ENCODE results near the gene EFNA2. TPM values are rescaled to one million over a fixed set of nuclear protein-coding genes. Genes with fewer than 3 reads are reported as not detected.
A peak's percentile ranks its signal among the peaks of the same experiment; 100 is the strongest.
"Not testable (repeated sequence)": the region's sequence is repeated elsewhere in the genome, so short reads cannot be mapped to it uniquely, and the experiment has no call there.

EFNA2 gene
- total RNA-seq, 1 donor from 2014 or later: 14.6 TPM

DNA sequence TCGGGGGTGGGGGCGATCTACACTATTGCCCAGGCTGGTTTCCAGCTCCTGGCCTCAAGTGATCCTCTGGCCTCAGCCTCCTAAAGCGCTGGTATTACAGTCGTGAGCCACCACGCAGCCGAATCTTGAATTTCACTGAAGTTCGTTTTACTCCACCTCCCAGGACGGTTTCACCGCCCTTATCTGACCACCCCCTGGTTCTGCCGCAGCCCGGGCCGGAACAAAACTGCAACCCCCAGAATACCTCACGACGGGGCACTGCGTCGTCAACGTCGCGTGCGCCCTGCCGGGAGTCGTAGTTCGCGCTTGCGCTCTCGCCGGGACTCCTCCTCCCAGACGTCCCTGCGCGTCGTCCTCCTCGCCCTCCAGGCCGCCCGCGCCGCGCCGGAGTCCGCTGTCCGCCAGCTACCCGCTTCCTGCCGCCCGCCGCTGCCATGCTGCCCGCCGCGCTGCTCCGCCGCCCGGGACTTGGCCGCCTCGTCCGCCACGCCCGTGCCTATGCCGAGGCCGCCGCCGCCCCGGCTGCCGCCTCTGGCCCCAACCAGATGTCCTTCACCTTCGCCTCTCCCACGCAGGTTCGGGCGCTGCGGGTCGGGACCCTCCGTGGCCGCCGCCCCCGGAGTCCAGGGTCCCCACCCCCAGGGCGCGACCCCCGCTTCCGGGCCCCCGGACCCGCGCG is 44.1 kb upstream of the EFNA2 start, which contains the start of gene ATP5F1D:
Gene ATP5F1D, plus strand, starts transcription at position 335 of the 679 bp plus-strand sequence. Its CDS starts 100 bp downstream, at position 435.
- Mint-ChIP-seq H3K4me3 (ENCODE audit: unreplicated experiment) (peak within 1 kb of the TSS; percentile 93), H3K36me3 (ENCODE audit: low read depth, unreplicated experiment) (no peaks in the 10 kb centered on the region), H3K4me1 (ENCODE audit: unreplicated experiment) (peaks cover 7% of the 10 kb centered on the region), H3K27ac (ENCODE audit: unreplicated experiment) (peak within 1 kb of the TSS; percentile 42), H3K27me3 (ENCODE audit: unreplicated experiment) (peaks cover 20% of the 10 kb centered on the region), H3K9me3 (ENCODE audit: unreplicated experiment) (no peaks in the 10 kb centered on the region)
- peak; percentile 84 for DNase-seq (ENCODE audit: low spot score)
- TF ChIP-seq, protein P1, sequence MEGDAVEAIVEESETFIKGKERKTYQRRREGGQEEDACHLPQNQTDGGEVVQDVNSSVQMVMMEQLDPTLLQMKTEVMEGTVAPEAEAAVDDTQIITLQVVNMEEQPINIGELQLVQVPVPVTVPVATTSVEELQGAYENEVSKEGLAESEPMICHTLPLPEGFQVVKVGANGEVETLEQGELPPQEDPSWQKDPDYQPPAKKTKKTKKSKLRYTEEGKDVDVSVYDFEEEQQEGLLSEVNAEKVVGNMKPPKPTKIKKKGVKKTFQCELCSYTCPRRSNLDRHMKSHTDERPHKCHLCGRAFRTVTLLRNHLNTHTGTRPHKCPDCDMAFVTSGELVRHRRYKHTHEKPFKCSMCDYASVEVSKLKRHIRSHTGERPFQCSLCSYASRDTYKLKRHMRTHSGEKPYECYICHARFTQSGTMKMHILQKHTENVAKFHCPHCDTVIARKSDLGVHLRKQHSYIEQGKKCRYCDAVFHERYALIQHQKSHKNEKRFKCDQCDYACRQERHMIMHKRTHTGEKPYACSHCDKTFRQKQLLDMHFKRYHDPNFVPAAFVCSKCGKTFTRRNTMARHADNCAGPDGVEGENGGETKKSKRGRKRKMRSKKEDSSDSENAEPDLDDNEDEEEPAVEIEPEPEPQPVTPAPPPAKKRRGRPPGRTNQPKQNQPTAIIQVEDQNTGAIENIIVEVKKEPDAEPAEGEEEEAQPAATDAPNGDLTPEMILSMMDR (IDR thresholded peaks at IDR 0.05; ENCODE audit: unreplicated experiment): no peak

DNA sequence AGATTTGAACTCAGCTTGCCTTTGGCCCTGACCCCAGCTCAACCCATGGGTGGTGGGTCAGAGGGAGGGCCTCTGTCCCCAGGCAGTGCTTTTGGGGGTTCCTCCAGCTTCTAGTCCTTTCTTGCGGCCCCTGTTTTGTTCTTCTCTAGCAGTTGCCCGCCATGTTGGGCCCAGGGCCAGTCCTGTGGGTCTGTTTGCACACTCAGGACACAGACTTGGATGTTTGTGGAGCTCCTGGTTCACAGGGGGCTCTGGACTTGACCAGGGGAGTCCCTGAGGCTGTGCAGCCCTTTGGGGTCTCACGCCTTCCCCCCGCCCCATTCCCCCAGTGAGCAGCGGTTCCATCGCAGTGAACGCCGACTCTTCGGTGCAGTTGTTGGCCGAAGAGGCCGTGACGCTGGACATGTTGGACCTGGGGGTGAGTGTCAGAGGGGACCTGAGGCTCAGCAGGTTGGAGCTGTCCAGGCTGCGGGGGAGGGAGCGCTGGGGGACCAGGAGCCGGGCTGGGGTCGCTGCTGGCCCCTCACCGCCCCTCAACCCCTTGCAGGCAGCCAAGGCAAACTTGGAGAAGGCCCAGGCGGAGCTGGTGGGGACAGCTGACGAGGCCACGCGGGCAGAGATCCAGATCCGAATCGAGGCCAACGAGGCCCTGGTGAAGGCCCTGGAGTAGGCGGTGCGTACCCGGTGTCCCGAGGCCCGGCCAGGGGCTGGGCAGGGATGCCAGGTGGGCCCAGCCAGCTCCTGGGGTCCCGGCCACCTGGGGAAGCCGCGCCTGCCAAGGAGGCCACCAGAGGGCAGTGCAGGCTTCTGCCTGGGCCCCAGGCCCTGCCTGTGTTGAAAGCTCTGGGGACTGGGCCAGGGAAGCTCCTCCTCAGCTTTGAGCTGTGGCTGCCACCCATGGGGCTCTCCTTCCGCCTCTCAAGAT is 41.6 kb upstream of the EFNA2 start:
- H3K4me1 Mint-ChIP-seq (ENCODE audit: unreplicated experiment): peaks cover 7% of the 10 kb centered on the region
- H3K27ac Mint-ChIP-seq (ENCODE audit: unreplicated experiment): no peak overlapping the region
- peaks cover 18% of the 10 kb centered on the region for H3K27me3 Mint-ChIP-seq (ENCODE audit: unreplicated experiment)
- no peak overlapping the region for H3K4me3 Mint-ChIP-seq (ENCODE audit: unreplicated experiment)
- no peaks in the 10 kb centered on the region for H3K9me3 Mint-ChIP-seq (ENCODE audit: unreplicated experiment)
- H3K36me3 Mint-ChIP-seq (ENCODE audit: low read depth, unreplicated experiment): no peaks in the 10 kb centered on the region
- peak; percentile 90 for DNase-seq (ENCODE audit: low spot score)
- TF ChIP-seq, protein P1 (IDR thresholded peaks at IDR 0.05; ENCODE audit: unreplicated experiment): peak; percentile 74

DNA sequence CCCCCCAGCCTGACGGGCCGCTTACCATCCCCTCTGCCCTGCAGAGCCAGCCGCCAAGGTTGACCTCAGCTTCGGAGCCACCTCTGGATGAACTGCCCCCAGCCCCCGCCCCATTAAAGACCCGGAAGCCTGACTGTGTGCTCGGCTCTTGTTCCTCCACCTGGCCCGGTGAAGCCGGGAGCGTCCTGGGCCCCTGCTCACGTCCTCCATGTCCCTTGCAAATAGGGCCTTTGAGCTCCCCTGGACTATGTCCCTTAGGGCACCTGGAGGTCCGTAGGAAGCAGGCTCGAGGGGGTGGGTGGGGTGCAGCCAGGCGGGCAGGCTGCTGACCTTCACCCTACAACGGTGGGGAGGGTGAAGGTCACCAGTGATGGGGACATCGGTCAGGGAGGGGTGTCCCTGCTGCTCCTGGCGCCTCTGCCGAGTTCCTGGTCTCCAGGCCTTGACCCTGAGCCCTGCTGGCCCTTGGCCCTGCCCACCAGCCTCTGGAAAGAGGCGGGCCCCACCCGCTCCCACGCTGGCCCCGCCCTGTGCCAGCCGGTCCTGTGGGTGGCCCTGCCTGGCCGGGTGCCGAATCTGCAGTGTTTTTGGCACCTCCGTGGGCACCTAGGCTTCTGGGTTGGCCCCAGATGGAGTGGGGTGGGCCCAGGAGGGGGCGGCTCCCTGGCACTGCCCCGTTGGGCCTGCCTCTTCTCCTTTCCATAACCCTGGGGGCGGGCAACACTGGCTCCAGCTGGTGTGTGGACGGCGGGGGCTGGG is 40.8 kb upstream of the EFNA2 start:
- H3K36me3 Mint-ChIP-seq (ENCODE audit: low read depth, unreplicated experiment): no peaks in the 10 kb centered on the region
- TF ChIP-seq, protein P1 (IDR thresholded peaks at IDR 0.05; ENCODE audit: unreplicated experiment): no peak
- no peak for DNase-seq (ENCODE audit: low spot score)
- H3K27me3 Mint-ChIP-seq (ENCODE audit: unreplicated experiment): peaks cover 17% of the 10 kb centered on the region
- no peak overlapping the region for H3K27ac Mint-ChIP-seq (ENCODE audit: unreplicated experiment)
- H3K9me3 Mint-ChIP-seq (ENCODE audit: unreplicated experiment): no peaks in the 10 kb centered on the region
- peaks cover 7% of the 10 kb centered on the region for H3K4me1 Mint-ChIP-seq (ENCODE audit: unreplicated experiment)
- no peak overlapping the region for H3K4me3 Mint-ChIP-seq (ENCODE audit: unreplicated experiment)

DNA sequence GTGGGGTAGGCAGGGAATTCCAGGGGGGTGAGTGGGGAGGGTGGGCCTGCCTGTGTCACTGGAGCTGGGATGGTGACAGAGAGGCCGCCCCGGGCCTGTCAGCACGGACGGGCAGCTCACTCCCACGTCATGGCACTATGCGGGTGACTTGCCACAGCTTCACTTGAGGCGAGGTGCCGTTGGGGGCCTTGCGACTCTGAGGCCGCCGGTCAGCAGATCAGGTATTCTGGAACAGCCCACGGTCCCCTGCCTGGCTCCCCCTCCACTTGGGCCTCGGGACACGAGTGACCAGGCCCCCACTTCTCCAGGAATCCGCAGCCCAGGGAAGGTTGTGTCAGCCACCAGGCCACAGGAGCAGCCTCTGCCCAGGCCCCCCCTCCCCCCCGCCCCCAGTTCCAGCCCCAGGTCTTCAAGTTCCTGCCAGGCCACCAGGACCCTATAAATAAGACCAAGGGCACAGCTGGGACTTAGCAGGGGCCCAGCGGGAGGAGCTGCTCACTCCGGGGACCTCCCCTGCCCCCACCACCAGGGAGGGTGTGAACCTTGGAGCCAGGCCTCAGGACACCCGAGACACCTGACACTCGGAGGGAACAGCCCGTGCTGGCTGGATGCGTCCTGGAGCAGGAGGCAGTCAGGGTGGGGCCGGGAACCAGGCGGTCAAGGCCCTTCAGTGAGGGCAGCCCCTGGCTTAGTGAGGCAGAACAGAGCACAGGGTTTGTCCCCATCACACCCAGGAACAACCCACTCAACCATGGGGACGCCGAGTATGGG is 40.0 kb upstream of the EFNA2 start:
- DNase-seq (ENCODE audit: low spot score): no peak
- peaks cover 17% of the 10 kb centered on the region for H3K27me3 Mint-ChIP-seq (ENCODE audit: unreplicated experiment)
- no peaks in the 10 kb centered on the region for H3K36me3 Mint-ChIP-seq (ENCODE audit: low read depth, unreplicated experiment)
- H3K27ac Mint-ChIP-seq (ENCODE audit: unreplicated experiment): no peak overlapping the region
- no peaks in the 10 kb centered on the region for H3K9me3 Mint-ChIP-seq (ENCODE audit: unreplicated experiment)
- TF ChIP-seq, protein P1 (IDR thresholded peaks at IDR 0.05; ENCODE audit: unreplicated experiment): no peak
- no peak overlapping the region for H3K4me3 Mint-ChIP-seq (ENCODE audit: unreplicated experiment)
- peaks cover 7% of the 10 kb centered on the region for H3K4me1 Mint-ChIP-seq (ENCODE audit: unreplicated experiment)

DNA sequence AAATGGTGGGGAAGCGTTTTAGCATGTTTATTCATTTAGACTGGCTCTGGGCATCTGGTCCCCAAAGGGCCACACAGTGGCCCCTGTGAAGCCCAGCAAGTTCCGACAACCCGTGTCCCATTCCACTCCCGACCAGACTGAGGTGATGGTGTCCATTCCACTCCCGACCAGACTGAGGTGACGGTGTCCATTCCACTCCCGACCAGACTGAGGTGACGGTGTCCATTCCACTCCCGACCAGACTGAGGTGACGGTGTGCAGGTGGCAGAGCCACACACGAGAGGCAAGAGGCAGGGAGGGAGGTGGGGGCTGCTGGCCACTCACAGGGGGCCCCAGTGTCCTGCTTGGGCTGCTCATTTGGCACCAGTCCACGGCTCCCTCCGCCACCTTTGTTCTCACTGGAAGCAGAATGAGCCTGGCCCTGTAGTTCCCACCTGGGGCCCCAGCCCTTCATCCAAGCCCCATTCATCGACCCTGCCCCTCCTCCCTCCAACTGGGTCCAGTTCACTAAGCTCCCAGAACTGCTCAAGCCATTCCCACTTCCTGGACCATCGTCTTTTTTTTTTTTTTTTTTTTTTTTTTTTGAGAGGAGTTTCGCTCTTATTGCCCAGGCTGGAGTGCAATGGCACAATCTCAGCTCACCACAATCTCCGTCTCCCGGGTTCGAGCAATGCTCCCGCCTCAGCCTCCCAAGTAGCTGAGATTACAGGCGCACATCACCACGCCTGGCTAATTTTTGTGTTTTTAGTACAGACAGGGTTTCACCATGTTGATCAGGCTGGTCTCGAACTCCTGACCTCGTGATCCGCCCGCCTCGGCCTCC is 39.2 kb upstream of the EFNA2 start:
- peaks cover 17% of the 10 kb centered on the region for H3K27me3 Mint-ChIP-seq (ENCODE audit: unreplicated experiment)
- H3K9me3 Mint-ChIP-seq (ENCODE audit: unreplicated experiment); H3K4me3 Mint-ChIP-seq (ENCODE audit: unreplicated experiment); H3K4me1 Mint-ChIP-seq (ENCODE audit: unreplicated experiment); H3K27ac Mint-ChIP-seq (ENCODE audit: unreplicated experiment); H3K36me3 Mint-ChIP-seq (ENCODE audit: low read depth, unreplicated experiment); DNase-seq (ENCODE audit: low spot score): not testable (repeated sequence)

Measured in endothelial cell (in vitro differentiated cells).